DND-41 (cell line): ENCODE measurements around the gene TBC1D1.

Source experiments
- EZH2 ChIP-seq: IDR thresholded peaks from 3 replicates; pipeline ENCODE4 v1.6.1; 2012; ENCODE audit warnings: borderline replicate concordance, low read depth, mild to moderate bottlenecking, moderate library complexity, low read length, inconsistent platforms; ENCODE audit not compliant: severe bottlenecking
- TF ChIP-seq, protein P1 (sequence below): IDR thresholded peaks from 2 replicates; pipeline ENCODE4 v1.5.1; 2012; ENCODE audit warnings: borderline replicate concordance, low read length, moderate library complexity, mild to moderate bottlenecking; ENCODE audit not compliant: poor library complexity, severe bottlenecking; ENCODE audit errors: extremely low read depth

DNA sequence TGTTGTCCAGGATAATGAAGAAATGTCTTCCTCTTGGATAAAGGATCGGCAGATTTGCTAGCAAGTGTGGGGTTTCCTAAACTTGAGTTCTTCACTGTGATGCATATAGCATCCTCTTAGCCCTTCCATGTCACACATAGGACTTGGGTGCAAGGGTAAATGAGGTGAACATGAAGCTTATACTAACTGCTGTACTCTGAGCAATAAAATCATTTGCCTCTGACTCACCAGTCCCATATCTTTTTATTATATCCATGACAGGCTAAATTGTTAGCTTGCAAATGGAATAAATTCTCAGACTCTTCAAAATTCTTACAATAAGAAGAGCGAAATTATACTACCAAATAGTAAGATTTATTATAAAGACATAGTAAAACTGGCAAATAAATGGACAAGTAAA lies 14.7 kb upstream of the TBC1D1 start:
- no peak for TF ChIP-seq EZH2
- TF ChIP-seq, protein P1, sequence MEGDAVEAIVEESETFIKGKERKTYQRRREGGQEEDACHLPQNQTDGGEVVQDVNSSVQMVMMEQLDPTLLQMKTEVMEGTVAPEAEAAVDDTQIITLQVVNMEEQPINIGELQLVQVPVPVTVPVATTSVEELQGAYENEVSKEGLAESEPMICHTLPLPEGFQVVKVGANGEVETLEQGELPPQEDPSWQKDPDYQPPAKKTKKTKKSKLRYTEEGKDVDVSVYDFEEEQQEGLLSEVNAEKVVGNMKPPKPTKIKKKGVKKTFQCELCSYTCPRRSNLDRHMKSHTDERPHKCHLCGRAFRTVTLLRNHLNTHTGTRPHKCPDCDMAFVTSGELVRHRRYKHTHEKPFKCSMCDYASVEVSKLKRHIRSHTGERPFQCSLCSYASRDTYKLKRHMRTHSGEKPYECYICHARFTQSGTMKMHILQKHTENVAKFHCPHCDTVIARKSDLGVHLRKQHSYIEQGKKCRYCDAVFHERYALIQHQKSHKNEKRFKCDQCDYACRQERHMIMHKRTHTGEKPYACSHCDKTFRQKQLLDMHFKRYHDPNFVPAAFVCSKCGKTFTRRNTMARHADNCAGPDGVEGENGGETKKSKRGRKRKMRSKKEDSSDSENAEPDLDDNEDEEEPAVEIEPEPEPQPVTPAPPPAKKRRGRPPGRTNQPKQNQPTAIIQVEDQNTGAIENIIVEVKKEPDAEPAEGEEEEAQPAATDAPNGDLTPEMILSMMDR: no peak
